Measurements from ENCODE around the gene RAB33B. TPM values are rescaled to one million over a fixed set of nuclear protein-coding genes. Genes with fewer than 3 reads are reported as not detected.

Gene RAB33B
- total RNA-seq, 1 experiment from 2014 or later = 5.7 TPM

- TF ChIP-seq, protein P1, sequence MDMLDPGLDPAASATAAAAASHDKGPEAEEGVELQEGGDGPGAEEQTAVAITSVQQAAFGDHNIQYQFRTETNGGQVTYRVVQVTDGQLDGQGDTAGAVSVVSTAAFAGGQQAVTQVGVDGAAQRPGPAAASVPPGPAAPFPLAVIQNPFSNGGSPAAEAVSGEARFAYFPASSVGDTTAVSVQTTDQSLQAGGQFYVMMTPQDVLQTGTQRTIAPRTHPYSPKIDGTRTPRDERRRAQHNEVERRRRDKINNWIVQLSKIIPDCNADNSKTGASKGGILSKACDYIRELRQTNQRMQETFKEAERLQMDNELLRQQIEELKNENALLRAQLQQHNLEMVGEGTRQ (CRISPR knock-in tag; IDR thresholded peaks at IDR 0.05) = peak; percentile 23; the same call in 1 of the 2 replicates
- TF ChIP-seq JUN (CRISPR knock-in tag; IDR thresholded peaks at IDR 0.05) (no peak), TEAD4 (CRISPR knock-in tag; IDR thresholded peaks at IDR 0.05) (no peak), ZNF317 (CRISPR knock-in tag; IDR thresholded peaks at IDR 0.05; ENCODE audit: borderline replicate concordance, low read depth) (no peak), SP1 (CRISPR knock-in tag; conservative IDR thresholded peaks at IDR 0.05) (peak; percentile 77), ZNF396 (CRISPR knock-in tag; IDR thresholded peaks at IDR 0.05; ENCODE audit: borderline replicate concordance) (no peak), ESRRA (CRISPR knock-in tag; IDR thresholded peaks at IDR 0.05; ENCODE audit: borderline replicate concordance) (no peak), ELF4 (CRISPR knock-in tag; IDR thresholded peaks at IDR 0.05; ENCODE audit: low read depth) (no peak), USF1 (CRISPR knock-in tag; IDR thresholded peaks at IDR 0.05) (0 out of 2 replicates have a peak, but pooled peaks have one; percentile 54), MYBL2 (CRISPR knock-in tag; IDR thresholded peaks at IDR 0.05) (no peak), FOXP4 (CRISPR knock-in tag; IDR thresholded peaks at IDR 0.05) (no peak), SMAD3 (CRISPR knock-in tag; IDR thresholded peaks at IDR 0.05; ENCODE audit: borderline replicate concordance) (peak; percentile 92), RELA (CRISPR knock-in tag; IDR thresholded peaks at IDR 0.05; ENCODE audit: borderline replicate concordance) (no peak), GRHL2 (CRISPR knock-in tag; IDR thresholded peaks at IDR 0.05; ENCODE audit: insufficient replicate concordance, severe bottlenecking) (no peak), ZNF423 (CRISPR knock-in tag; IDR thresholded peaks at IDR 0.05) (no peak), ERG (CRISPR knock-in tag; IDR thresholded peaks at IDR 0.05) (no peak), ATF6 (CRISPR knock-in tag; IDR thresholded peaks at IDR 0.05) (no peak), FOXK1 (CRISPR knock-in tag; IDR thresholded peaks at IDR 0.05) (no peak; the same call in none of the 2 replicates), ATF1 (CRISPR knock-in tag; IDR thresholded peaks at IDR 0.05) (peak; percentile 73; the same call in 1 of the 2 replicates), ZSCAN18 (CRISPR knock-in tag; IDR thresholded peaks at IDR 0.05) (no peak), GABPB1 (CRISPR knock-in tag; IDR thresholded peaks at IDR 0.05) (peak; percentile 60; the same call in 1 of the 2 replicates), CREM (CRISPR knock-in tag; IDR thresholded peaks at IDR 0.05) (0 out of 2 replicates have a peak, but pooled peaks have one; percentile 30), ZNF232 (CRISPR knock-in tag; IDR thresholded peaks at IDR 0.05) (peak; percentile 91), PREB (CRISPR knock-in tag; IDR thresholded peaks at IDR 0.05; ENCODE audit: borderline replicate concordance) (no peak)
- TF ChIP-seq, protein P2, sequence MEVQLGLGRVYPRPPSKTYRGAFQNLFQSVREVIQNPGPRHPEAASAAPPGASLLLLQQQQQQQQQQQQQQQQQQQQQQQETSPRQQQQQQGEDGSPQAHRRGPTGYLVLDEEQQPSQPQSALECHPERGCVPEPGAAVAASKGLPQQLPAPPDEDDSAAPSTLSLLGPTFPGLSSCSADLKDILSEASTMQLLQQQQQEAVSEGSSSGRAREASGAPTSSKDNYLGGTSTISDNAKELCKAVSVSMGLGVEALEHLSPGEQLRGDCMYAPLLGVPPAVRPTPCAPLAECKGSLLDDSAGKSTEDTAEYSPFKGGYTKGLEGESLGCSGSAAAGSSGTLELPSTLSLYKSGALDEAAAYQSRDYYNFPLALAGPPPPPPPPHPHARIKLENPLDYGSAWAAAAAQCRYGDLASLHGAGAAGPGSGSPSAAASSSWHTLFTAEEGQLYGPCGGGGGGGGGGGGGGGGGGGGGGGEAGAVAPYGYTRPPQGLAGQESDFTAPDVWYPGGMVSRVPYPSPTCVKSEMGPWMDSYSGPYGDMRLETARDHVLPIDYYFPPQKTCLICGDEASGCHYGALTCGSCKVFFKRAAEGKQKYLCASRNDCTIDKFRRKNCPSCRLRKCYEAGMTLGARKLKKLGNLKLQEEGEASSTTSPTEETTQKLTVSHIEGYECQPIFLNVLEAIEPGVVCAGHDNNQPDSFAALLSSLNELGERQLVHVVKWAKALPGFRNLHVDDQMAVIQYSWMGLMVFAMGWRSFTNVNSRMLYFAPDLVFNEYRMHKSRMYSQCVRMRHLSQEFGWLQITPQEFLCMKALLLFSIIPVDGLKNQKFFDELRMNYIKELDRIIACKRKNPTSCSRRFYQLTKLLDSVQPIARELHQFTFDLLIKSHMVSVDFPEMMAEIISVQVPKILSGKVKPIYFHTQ (CRISPR knock-in tag; IDR thresholded peaks at IDR 0.05) = no peak
- TF ChIP-seq, protein P3, sequence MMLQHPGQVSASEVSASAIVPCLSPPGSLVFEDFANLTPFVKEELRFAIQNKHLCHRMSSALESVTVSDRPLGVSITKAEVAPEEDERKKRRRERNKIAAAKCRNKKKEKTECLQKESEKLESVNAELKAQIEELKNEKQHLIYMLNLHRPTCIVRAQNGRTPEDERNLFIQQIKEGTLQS (CRISPR knock-in tag; conservative IDR thresholded peaks at IDR 0.05) = no peak
Observed at GRCh38 chr4:139453371-139454110, 380 bp upstream of the RAB33B start (continued).
